ENCODE data around the gene MTHFSD. TPM values are rescaled to one million over a fixed set of nuclear protein-coding genes. Genes with fewer than 3 reads are reported as not detected.

MTHFSD gene
- total RNA-seq, 1 donor from 2014 or later, result 27.7 TPM

DNA sequence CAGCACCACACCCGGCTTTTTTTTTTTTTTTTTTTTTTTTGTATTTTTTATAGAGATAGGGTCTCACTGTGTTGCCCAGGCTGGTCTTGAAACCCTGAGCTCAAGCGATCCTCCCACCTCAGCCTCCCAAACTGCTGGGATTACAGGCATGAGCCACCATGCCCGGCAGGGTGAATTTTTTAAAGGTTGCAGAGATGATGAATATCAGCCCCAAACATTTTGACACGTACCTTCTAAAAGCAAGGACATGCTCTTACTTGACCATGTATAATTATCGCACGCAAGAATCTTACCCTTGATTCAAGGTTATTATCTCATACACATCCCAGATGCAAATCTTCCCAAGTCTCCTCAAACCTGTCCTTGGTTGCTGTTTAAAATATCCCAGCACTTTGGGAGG lies 7.3 kb upstream of the MTHFSD start:
- no peak overlapping the region for H3K27ac Mint-ChIP-seq (ENCODE audit: unreplicated experiment)
- TF ChIP-seq, protein P1, sequence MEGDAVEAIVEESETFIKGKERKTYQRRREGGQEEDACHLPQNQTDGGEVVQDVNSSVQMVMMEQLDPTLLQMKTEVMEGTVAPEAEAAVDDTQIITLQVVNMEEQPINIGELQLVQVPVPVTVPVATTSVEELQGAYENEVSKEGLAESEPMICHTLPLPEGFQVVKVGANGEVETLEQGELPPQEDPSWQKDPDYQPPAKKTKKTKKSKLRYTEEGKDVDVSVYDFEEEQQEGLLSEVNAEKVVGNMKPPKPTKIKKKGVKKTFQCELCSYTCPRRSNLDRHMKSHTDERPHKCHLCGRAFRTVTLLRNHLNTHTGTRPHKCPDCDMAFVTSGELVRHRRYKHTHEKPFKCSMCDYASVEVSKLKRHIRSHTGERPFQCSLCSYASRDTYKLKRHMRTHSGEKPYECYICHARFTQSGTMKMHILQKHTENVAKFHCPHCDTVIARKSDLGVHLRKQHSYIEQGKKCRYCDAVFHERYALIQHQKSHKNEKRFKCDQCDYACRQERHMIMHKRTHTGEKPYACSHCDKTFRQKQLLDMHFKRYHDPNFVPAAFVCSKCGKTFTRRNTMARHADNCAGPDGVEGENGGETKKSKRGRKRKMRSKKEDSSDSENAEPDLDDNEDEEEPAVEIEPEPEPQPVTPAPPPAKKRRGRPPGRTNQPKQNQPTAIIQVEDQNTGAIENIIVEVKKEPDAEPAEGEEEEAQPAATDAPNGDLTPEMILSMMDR (IDR thresholded peaks at IDR 0.05; ENCODE audit: partially characterized antibody, unreplicated experiment), result no peak
- H3K9me3 Mint-ChIP-seq (ENCODE audit: unreplicated experiment), result peaks cover 3% of the 10 kb centered on the region
- peaks cover 9% of the 10 kb centered on the region for H3K27me3 Mint-ChIP-seq (ENCODE audit: unreplicated experiment)
- no peak for DNase-seq
- H3K4me1 Mint-ChIP-seq (ENCODE audit: low read depth, unreplicated experiment), result peaks cover 7% of the 10 kb centered on the region
- no peaks in the 10 kb centered on the region for H3K36me3 Mint-ChIP-seq (ENCODE audit: unreplicated experiment)
- no peak overlapping the region for H3K4me3 Mint-ChIP-seq (ENCODE audit: unreplicated experiment)

DNA sequence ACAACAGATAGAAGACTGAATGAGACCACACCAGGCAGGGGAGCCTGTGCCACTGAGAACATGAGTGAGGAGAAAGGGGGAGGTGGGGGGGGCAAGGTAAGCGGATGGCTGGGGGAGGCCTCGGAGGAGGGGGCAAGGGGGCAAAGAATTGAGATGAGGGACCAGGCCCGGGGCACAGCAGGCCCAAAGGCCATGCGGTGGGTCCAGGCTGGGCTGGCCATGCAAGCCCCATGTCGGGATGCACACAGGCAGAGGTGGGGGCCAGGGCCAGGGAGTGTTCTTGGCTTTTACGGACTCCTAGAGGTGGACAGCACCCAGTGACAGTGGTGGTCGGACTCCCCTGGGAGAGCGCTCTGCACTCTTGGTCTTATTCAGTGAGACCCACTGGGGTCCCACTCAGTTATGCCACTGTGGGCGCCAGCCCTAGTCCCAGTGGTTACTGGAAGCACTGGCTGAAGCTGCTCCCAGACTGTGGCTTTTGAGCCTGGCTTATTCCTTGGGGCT lies 4.8 kb upstream of the MTHFSD start:
- Mint-ChIP-seq H3K27me3 (ENCODE audit: unreplicated experiment) (peaks cover 2% of the 10 kb centered on the region), H3K36me3 (ENCODE audit: unreplicated experiment) (no peaks in the 10 kb centered on the region), H3K27ac (ENCODE audit: unreplicated experiment) (no peak overlapping the region), H3K4me1 (ENCODE audit: low read depth, unreplicated experiment) (peaks cover 9% of the 10 kb centered on the region), H3K4me3 (ENCODE audit: unreplicated experiment) (no peak overlapping the region), H3K9me3 (ENCODE audit: unreplicated experiment) (peaks cover 1% of the 10 kb centered on the region)
- no peak for DNase-seq
- TF ChIP-seq, protein P1 (IDR thresholded peaks at IDR 0.05; ENCODE audit: partially characterized antibody, unreplicated experiment), result no peak

DNA sequence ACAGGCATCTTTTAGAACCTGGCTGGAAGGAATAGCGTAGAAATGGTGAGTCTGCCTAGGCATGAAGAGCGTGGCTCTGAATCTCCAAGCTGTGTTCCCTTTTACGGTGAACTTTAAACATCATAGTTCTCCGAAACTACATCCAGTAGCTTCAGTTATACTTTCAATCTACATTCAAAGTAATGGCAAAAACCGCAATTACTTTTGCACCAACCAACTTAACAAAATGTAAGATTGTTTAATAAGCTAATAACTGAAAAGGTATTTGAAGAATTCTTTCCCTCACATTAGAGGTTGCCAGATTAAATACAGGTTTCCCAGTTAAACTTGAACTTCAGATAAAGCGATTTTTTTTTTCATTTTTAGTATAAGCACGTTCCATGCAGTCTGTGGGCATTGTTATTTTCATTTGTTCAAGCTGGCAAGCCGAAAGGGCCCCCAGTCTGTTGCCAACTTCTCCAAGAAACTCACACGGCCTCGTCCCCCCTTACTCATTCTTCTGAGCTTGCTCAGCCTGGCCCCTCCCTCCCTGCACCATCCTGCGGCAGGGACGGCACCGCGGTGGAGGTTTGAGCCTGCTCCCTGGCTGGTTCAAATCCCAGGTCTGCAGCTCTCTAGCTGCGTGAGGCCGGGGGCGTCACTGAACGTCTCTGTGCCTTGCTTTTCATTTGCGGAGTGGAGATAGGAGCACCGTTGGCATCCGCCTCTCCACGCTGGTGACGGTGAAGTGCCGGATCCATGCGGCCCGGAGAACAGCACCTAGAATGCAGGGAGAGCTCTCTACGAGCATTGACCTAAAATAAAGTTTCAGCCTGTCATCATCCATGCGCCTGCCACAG lies 3.5 kb upstream of the MTHFSD start:
- Mint-ChIP-seq H3K27ac (ENCODE audit: unreplicated experiment) (no peak overlapping the region), H3K4me1 (ENCODE audit: low read depth, unreplicated experiment) (peaks cover 12% of the 10 kb centered on the region), H3K9me3 (ENCODE audit: unreplicated experiment) (peaks cover 3% of the 10 kb centered on the region), H3K27me3 (ENCODE audit: unreplicated experiment) (peaks cover 5% of the 10 kb centered on the region), H3K4me3 (ENCODE audit: unreplicated experiment) (no peak overlapping the region), H3K36me3 (ENCODE audit: unreplicated experiment) (peaks cover 6% of the 10 kb centered on the region)
- no peak for DNase-seq
- TF ChIP-seq, protein P1 (IDR thresholded peaks at IDR 0.05; ENCODE audit: partially characterized antibody, unreplicated experiment), result no peak

DNA sequence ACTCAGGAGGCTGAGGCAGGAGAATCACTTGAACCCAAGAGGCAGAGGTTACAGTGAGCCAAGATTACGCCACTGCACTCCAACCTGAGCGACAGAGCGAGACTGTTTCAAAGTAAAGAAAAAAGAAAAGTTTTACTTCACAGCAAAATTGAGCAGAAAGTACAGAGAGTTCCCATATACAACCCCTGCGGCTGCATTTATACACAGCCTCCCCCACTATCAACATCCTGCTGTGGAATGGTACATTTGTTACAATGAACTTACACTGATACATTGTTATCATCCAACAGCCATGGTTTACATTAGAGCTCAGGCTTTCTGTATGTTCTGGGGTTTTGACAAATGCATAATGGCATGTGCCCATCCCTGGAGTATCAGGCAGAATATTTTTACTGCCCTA lies 2.6 kb upstream of the MTHFSD start:
- Mint-ChIP-seq H3K4me1 (ENCODE audit: low read depth, unreplicated experiment) (peaks cover 12% of the 10 kb centered on the region), H3K4me3 (ENCODE audit: unreplicated experiment) (no peak overlapping the region), H3K36me3 (ENCODE audit: unreplicated experiment) (peaks cover 6% of the 10 kb centered on the region), H3K27me3 (ENCODE audit: unreplicated experiment) (peaks cover 5% of the 10 kb centered on the region), H3K9me3 (ENCODE audit: unreplicated experiment) (peaks cover 3% of the 10 kb centered on the region), H3K27ac (ENCODE audit: unreplicated experiment) (no peak overlapping the region)
- DNase-seq, result no peak
- TF ChIP-seq, protein P1 (IDR thresholded peaks at IDR 0.05; ENCODE audit: partially characterized antibody, unreplicated experiment), result no peak

DNA sequence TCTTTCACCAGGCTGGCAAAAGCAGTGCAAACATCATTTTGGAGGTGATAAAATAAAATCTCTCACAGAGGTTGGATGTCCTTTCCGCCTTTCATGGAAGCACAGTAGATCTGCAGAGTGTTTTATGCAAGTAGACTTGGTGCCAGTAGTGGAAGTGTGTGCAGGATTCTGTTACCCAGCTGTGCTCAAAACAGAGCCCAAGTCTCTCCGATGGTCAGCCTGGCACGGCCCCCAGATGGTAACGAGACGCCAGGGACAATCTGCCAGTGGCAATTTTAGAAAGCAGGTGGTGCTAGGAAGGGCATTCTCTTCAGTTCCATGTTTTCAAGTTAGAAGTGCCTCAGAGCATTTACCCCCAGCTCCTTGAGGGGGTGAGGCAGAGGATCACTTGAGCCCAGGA lies 1.5 kb upstream of the MTHFSD start:
- no peak for DNase-seq

More for the DNA sequence above, 1.5 kb upstream of the MTHFSD start:
- Mint-ChIP-seq H3K36me3 (ENCODE audit: unreplicated experiment) (peaks cover 6% of the 10 kb centered on the region), H3K4me3 (ENCODE audit: unreplicated experiment) (no peak overlapping the region), H3K27ac (ENCODE audit: unreplicated experiment) (no peak overlapping the region), H3K27me3 (ENCODE audit: unreplicated experiment) (peaks cover 5% of the 10 kb centered on the region), H3K4me1 (ENCODE audit: low read depth, unreplicated experiment) (peaks cover 12% of the 10 kb centered on the region), H3K9me3 (ENCODE audit: unreplicated experiment) (peaks cover 3% of the 10 kb centered on the region)
- TF ChIP-seq, protein P1 (IDR thresholded peaks at IDR 0.05; ENCODE audit: partially characterized antibody, unreplicated experiment), result no peak
